ENCODE data around the gene FAM3B.

- TF ChIP-seq POLR2A (IDR thresholded peaks at IDR 0.05; ENCODE audit: low read depth, low read length) = no peak
- TF ChIP-seq TAF1 (IDR thresholded peaks at IDR 0.05; ENCODE audit: borderline replicate concordance, low read depth, low read length) = no peak
- TF ChIP-seq POLR2AphosphoS5 (IDR thresholded peaks at IDR 0.05; ENCODE audit: low read depth, low read length) = no peak
These were observed 8.7 kb downstream of the FAM3B start for GRCh38 chr21:41325138-41325912.

Data from GM12892 (cell line).